SK-N-SH (cell line): ENCODE data around the gene HSPG2.

Source experiments
- CTCF ChIP-seq: fragments of 200-600 bp; sonication (generic); IDR thresholded peaks from 2 replicates; pipeline ENCODE4 v1.6.1; 2017; ENCODE audit warnings: antibody characterized with exemption, mild to moderate bottlenecking, moderate library complexity
- EP300 ChIP-seq, 2 experiments: IDR thresholded peaks; 2 replicates each; pipeline versions ENCODE4 v1.4.0 to v1.6.1; 2012; ENCODE audit warnings: borderline replicate concordance in 1 of 2, low read depth in 1 of 2, low read length in 1 of 2
- EZH2phosphoT487 ChIP-seq: fragments of 200-600 bp; sonication (generic); IDR thresholded peaks from 2 replicates; pipeline ENCODE4 v1.6.1; 2017; ENCODE audit warnings: low read depth, mixed run types, mild to moderate bottlenecking, antibody characterized with exemption, moderate library complexity, borderline replicate concordance
- FOXJ3 ChIP-seq: sonication (generic); formaldehyde crosslinking; IDR thresholded peaks from 2 replicates; pipeline ENCODE4 v1.5.1; 2020; ENCODE audit warnings: mild to moderate bottlenecking, missing genetic modification reagents
- JUND ChIP-seq: IDR thresholded peaks from 2 replicates; pipeline ENCODE4 v1.4.0; 2012
- MAX ChIP-seq: IDR thresholded peaks from 2 replicates; pipeline ENCODE4 v1.4.0; 2012; ENCODE audit warnings: low read depth
- POLR2AphosphoS5 ChIP-seq: IDR thresholded peaks from 2 replicates; pipeline ENCODE4 v1.6.1; 2012; ENCODE audit warnings: low read depth, low read length
- RAD21 ChIP-seq: IDR thresholded peaks from 2 replicates; pipeline ENCODE4 v1.6.1; 2012; ENCODE audit warnings: mild to moderate bottlenecking, low read length
- REST ChIP-seq: IDR thresholded peaks from 2 replicates; pipeline ENCODE4 v1.6.1; 2012; ENCODE audit warnings: mild to moderate bottlenecking, low read depth, low read length, moderate library complexity

- TF ChIP-seq RAD21: no peak
- no peak for TF ChIP-seq CTCF
- TF ChIP-seq JUND: no peak
- no peak for TF ChIP-seq FOXJ3
- no peak for TF ChIP-seq EZH2phosphoT487
- no peak for TF ChIP-seq MAX
- TF ChIP-seq POLR2AphosphoS5: no peak
- no peak for TF ChIP-seq REST
- TF ChIP-seq EP300 (IDR thresholded peaks at IDR 0.05; ENCODE audit: borderline replicate concordance in 1 of 2, low read depth in 1 of 2, low read length in 1 of 2): no peak
Observed at GRCh38 chr1:21914450-21914849, 22.7 kb downstream of the HSPG2 start.
